Activated T-helper 1 cell treated with anti-CD3 and anti-CD28 coated beads, Interleukin-12 subunit alpha, Interleukin-12 subunit beta, Interleukin-2, Interleukin-4 antibody, amounts not matched to agents 30 ng/mL and 10 ng/mL and 1 ng/mL, durations not matched to agents 14 hours and 24 hours and 36 hours (primary cell): Measurements from ENCODE around the gene RNF215. TPM values are rescaled to one million over a fixed set of nuclear protein-coding genes. Genes with fewer than 3 reads are reported as not detected.
"Not testable (repeated sequence)": the region's sequence is repeated elsewhere in the genome, so short reads cannot be mapped to it uniquely, and the experiment has no call there.

Experiments used
- DNase-seq: peaks from one replicate; pipeline ENCODE4 v3.0.0; 2021; ENCODE audit warnings: low spot score
- H3K27ac Mint-ChIP-seq: one replicate; pipeline ENCODE4 v1.8.0; 2021; ENCODE audit warnings: mild to moderate bottlenecking, mixed read lengths
- H3K27me3 Mint-ChIP-seq: one replicate; pipeline ENCODE4 v1.8.0; 2022; ENCODE audit warnings: mild to moderate bottlenecking, moderate library complexity, mixed read lengths; ENCODE audit not compliant: insufficient read depth
- H3K36me3 Mint-ChIP-seq: one replicate; pipeline ENCODE4 v1.8.0; 2021; ENCODE audit warnings: low read depth, mixed read lengths
- H3K4me1 Mint-ChIP-seq: one replicate; pipeline ENCODE4 v1.8.0; 2021; ENCODE audit warnings: low read depth, mixed read lengths
- H3K4me3 Mint-ChIP-seq: one replicate; pipeline ENCODE4 v1.8.0; 2021; ENCODE audit warnings: mild to moderate bottlenecking, moderate library complexity, mixed read lengths
- H3K9me3 Mint-ChIP-seq: one replicate; pipeline ENCODE4 v1.8.0; 2021; ENCODE audit warnings: mixed read lengths
- intact Hi-C: fragments of 100-400 bp; cut with micrococcal nuclease; formaldehyde crosslinking; loops from one replicate; pipeline ENCODE4 v1.15.1; 2024
- total RNA-seq: library from RNA; stranded (reverse); gene quantifications from 2 replicates; pipeline ENCODE4 v1.2.3, GENCODE V29; 2022

Gene RNF215
- total RNA-seq, 1 donor from 2014 or later: 10.3 TPM

GRCh38 chr22:30340911-30341685, 46.1 kb downstream of the RNF215 start:
- H3K4me1 Mint-ChIP-seq: peaks cover 10% of the 10 kb centered on the region
- no peak overlapping the region for H3K27ac Mint-ChIP-seq
- H3K9me3 Mint-ChIP-seq: no peaks in the 10 kb centered on the region
- no peak overlapping the region for H3K4me3 Mint-ChIP-seq
- DNase-seq: no peak
- H3K36me3 Mint-ChIP-seq: peaks cover 76% of the 10 kb centered on the region
- no peaks in the 10 kb centered on the region for H3K27me3 Mint-ChIP-seq
- intact Hi-C loops: no loop called here

GRCh38 chr22:30338802-30339201, 48.4 kb downstream of the RNF215 start:
- no peak for DNase-seq
- no peak overlapping the region for H3K27ac Mint-ChIP-seq
- no peak overlapping the region for H3K4me3 Mint-ChIP-seq
- H3K4me1 Mint-ChIP-seq: peaks cover 23% of the 10 kb centered on the region
- H3K9me3 Mint-ChIP-seq: no peaks in the 10 kb centered on the region
- intact Hi-C loops: no loop called here
- no peaks in the 10 kb centered on the region for H3K27me3 Mint-ChIP-seq
- H3K36me3 Mint-ChIP-seq: peaks cover 75% of the 10 kb centered on the region

- peaks cover 27% of the 10 kb centered on the region for H3K4me1 Mint-ChIP-seq
- intact Hi-C loops, DNase-seq, H3K9me3 Mint-ChIP-seq, H3K27ac Mint-ChIP-seq, H3K4me3 Mint-ChIP-seq, H3K27me3 Mint-ChIP-seq: not testable (repeated sequence)
- peaks cover 76% of the 10 kb centered on the region for H3K36me3 Mint-ChIP-seq
Measured at GRCh38 chr22:30338341-30338740, 48.9 kb downstream of the RNF215 start.

- Mint-ChIP-seq H3K9me3 (no peaks in the 10 kb centered on the region), H3K36me3 (peaks cover 74% of the 10 kb centered on the region), H3K27ac (no peak overlapping the region), H3K4me3 (no peak overlapping the region), H3K4me1 (peaks cover 36% of the 10 kb centered on the region), H3K27me3 (no peaks in the 10 kb centered on the region)
- DNase-seq: no peak
- intact Hi-C loops: no loop called here
Measured at GRCh38 chr22:30337461-30337778, 49.8 kb downstream of the RNF215 start.

- no peak overlapping the region for H3K4me3 Mint-ChIP-seq
- no peaks in the 10 kb centered on the region for H3K27me3 Mint-ChIP-seq
- DNase-seq: no peak
- H3K4me1 Mint-ChIP-seq: peaks cover 40% of the 10 kb centered on the region
- no peaks in the 10 kb centered on the region for H3K9me3 Mint-ChIP-seq
- H3K36me3 Mint-ChIP-seq: peaks cover 73% of the 10 kb centered on the region
- H3K27ac Mint-ChIP-seq: no peak overlapping the region
- intact Hi-C loops: no loop called here
Measured at GRCh38 chr22:30336752-30337460, 50.3 kb downstream of the RNF215 start.

GRCh38 chr22:30335236-30335635, 52.0 kb downstream of the RNF215 start:
- H3K27me3 Mint-ChIP-seq: no peaks in the 10 kb centered on the region
- H3K9me3 Mint-ChIP-seq: no peaks in the 10 kb centered on the region
- no peak overlapping the region for H3K4me3 Mint-ChIP-seq
- no peak overlapping the region for H3K27ac Mint-ChIP-seq
- H3K4me1 Mint-ChIP-seq: peaks cover 40% of the 10 kb centered on the region
- intact Hi-C loops: no loop called here
- peaks cover 71% of the 10 kb centered on the region for H3K36me3 Mint-ChIP-seq
- no peak for DNase-seq

- intact Hi-C loops: no loop called here
- Mint-ChIP-seq H3K9me3 (no peaks in the 10 kb centered on the region), H3K36me3 (peaks cover 68% of the 10 kb centered on the region), H3K4me1 (peaks cover 40% of the 10 kb centered on the region), H3K27me3 (no peaks in the 10 kb centered on the region), H3K27ac (no peak overlapping the region), H3K4me3 (peak overlapping the region; percentile 38)
- DNase-seq: no peak
Measured at GRCh38 chr22:30334646-30335045, 52.6 kb downstream of the RNF215 start.

- H3K36me3 Mint-ChIP-seq: peaks cover 62% of the 10 kb centered on the region
- H3K4me1 Mint-ChIP-seq: peaks cover 40% of the 10 kb centered on the region
- H3K4me3 Mint-ChIP-seq: no peak overlapping the region
- intact Hi-C loops: no loop called here
- H3K9me3 Mint-ChIP-seq: no peaks in the 10 kb centered on the region
- no peaks in the 10 kb centered on the region for H3K27me3 Mint-ChIP-seq
- no peak for DNase-seq
- peak overlapping the region; percentile 56 for H3K27ac Mint-ChIP-seq
Measured at GRCh38 chr22:30333707-30334087, 53.5 kb downstream of the RNF215 start.

GRCh38 chr22:30332994-30333706, 54.1 kb downstream of the RNF215 start:
- H3K27me3 Mint-ChIP-seq: no peaks in the 10 kb centered on the region
- peak overlapping the region; percentile 56 for H3K27ac Mint-ChIP-seq
- intact Hi-C loops: no loop called here
- peak overlapping the region; percentile 11 for H3K4me3 Mint-ChIP-seq
- H3K9me3 Mint-ChIP-seq: no peaks in the 10 kb centered on the region
- H3K4me1 Mint-ChIP-seq: peaks cover 40% of the 10 kb centered on the region
- DNase-seq: no peak
- H3K36me3 Mint-ChIP-seq: peaks cover 57% of the 10 kb centered on the region

- no peak for DNase-seq
- intact Hi-C loops: no loop called here
- H3K4me1 Mint-ChIP-seq: peaks cover 45% of the 10 kb centered on the region
- H3K4me3 Mint-ChIP-seq: no peak overlapping the region
- H3K36me3 Mint-ChIP-seq: peaks cover 52% of the 10 kb centered on the region
- peak overlapping the region; percentile 56 for H3K27ac Mint-ChIP-seq
- no peaks in the 10 kb centered on the region for H3K9me3 Mint-ChIP-seq
- no peaks in the 10 kb centered on the region for H3K27me3 Mint-ChIP-seq
Measured at GRCh38 chr22:30332551-30332950, 54.7 kb downstream of the RNF215 start.

Other genes starting within 250 kb of the RNF215 start
- gene LIF, start 140.7 kb downstream of the RNF215 start, total RNA-seq: 450 and 455 TPM in 2 replicates
- 76.7 and 78.3 TPM in 2 replicates for gene OSM, start 120.6 kb downstream of the RNF215 start, total RNA-seq
- gene CASTOR1, start 97.9 kb downstream of the RNF215 start, total RNA-seq: 5.6 and 8.8 TPM in 2 replicates
- 17.3 and 24.9 TPM in 2 replicates for gene TBC1D10A, start 60.5 kb downstream of the RNF215 start, total RNA-seq
- gene SF3A1, start 30.5 kb downstream of the RNF215 start, total RNA-seq: 308 and 310 TPM in 2 replicates
- gene CCDC157, start 30.4 kb downstream of the RNF215 start, total RNA-seq: 2.4 and 3.0 TPM in 2 replicates
- 25.6 and 27.0 TPM in 2 replicates for gene SEC14L2, start 9.6 kb upstream of the RNF215 start, total RNA-seq
- 72.0 and 72.9 TPM in 2 replicates for gene MTFP1, start 38.4 kb upstream of the RNF215 start, total RNA-seq
- not detected in 2 replicates for gene SEC14L3, start 84.6 kb upstream of the RNF215 start, total RNA-seq
- gene SEC14L4, start 118.3 kb upstream of the RNF215 start, total RNA-seq: not detected in 2 replicates
- not detected in 2 replicates for gene SEC14L6, start 159.3 kb upstream of the RNF215 start, total RNA-seq
- not detected in 2 replicates for gene GAL3ST1, start 187.3 kb upstream of the RNF215 start, total RNA-seq
- gene PES1, start 204.5 kb upstream of the RNF215 start, total RNA-seq: 168 and 169 TPM in 2 replicates
- gene TCN2, start 219.8 kb upstream of the RNF215 start, total RNA-seq: 0.23 and 0.34 TPM in 2 replicates
- 8.2 and 8.3 TPM in 2 replicates for gene SLC35E4, start 248.4 kb upstream of the RNF215 start, total RNA-seq